Right ventricle myocardium superior (tissue), 1 donor: ENCODE data around the gene ZDHHC11. TPM values are rescaled to one million over a fixed set of nuclear protein-coding genes. Genes with fewer than 3 reads are reported as not detected.
"Not testable (repeated sequence)": the region's sequence is repeated elsewhere in the genome, so short reads cannot be mapped to it uniquely, and the experiment has no call there.

Experiments used
- ATAC-seq: fragments of 200-7000 bp; cut with Tn5 transposase; one replicate; pipeline ENCODE4 v1.9.1; 2020; ENCODE audit warnings: mild to moderate bottlenecking; ENCODE audit not compliant: poor library complexity
- DNase-seq: peaks from one replicate; pipeline ENCODE4 v3.0.0-alpha.2; 2020
- intact Hi-C: fragments of 100-400 bp; cut with DNase I; formaldehyde crosslinking; loops from one replicate; pipeline ENCODE4 v1.11.2; 2022
- total RNA-seq: library from RNA; stranded (reverse); fragmentation: NEBNext Ultra II Directional; extraction: Animal tissue kit (Norgen Biotek cat#: 25700); gene quantifications from one replicate; pipeline ENCODE4 v1.2.1, GENCODE V29; 2021
- donor health status: DM: no; HTN: yes; CAD: no; lungs with severe emphysema.

ZDHHC11 gene
- total RNA-seq, 1 donor from 2014 or later = 55.6 TPM

GRCh38 chr5:787857-788233, 62.9 kb downstream of the ZDHHC11 start:
- DNase-seq, intact Hi-C loops, ATAC-seq: not testable (repeated sequence)

DNA sequence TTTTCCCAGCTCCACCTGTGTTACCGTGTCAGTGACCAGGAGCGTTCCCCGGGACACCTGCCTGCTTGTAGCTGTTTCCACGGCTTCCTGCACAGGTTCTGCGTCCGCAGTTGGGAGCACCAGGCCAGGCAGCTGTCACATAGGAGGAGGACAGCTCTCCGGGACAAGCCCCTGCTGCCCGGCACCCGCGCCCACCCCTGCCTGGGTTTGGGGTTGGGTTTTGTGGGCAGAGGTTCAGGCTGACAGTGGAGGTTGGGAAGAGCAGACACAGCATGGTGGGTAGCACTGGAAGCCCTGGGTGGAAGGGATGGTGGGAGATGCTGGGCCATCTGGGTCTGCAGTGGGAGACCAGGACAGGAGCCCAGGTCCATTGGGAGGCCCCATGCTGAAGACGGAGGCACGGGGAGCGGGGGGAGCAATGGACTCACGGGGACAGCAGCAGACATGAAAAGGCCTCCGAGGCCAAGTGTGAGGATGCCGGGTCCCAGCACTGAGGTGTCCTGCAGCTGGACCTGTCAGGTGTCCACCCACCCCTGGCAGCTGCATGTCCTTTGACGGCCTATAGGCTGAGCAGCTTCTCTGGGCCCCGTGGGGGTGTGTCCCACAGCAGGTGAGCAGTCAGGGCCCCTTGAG, 63.4 kb downstream of the ZDHHC11 start:
- DNase-seq, intact Hi-C loops, ATAC-seq: not testable (repeated sequence)

- DNase-seq = peak; percentile 36
- peak; percentile 33 for ATAC-seq
- intact Hi-C loops = not testable (repeated sequence)
Observed at GRCh38 chr5:785181-785705, 65.5 kb downstream of the ZDHHC11 start.

GRCh38 chr5:784428-785177, 66.2 kb downstream of the ZDHHC11 start, which contains the start of gene ZDHHC11B:
TSS of gene ZDHHC11B (minus strand) at chr5:784729. CDS start at chr5:766919, 17,810 bp downstream.
- intact Hi-C loops = not testable (repeated sequence)
- DNase-seq (peak; percentile 94), ATAC-seq (peak; percentile 76)

DNA sequence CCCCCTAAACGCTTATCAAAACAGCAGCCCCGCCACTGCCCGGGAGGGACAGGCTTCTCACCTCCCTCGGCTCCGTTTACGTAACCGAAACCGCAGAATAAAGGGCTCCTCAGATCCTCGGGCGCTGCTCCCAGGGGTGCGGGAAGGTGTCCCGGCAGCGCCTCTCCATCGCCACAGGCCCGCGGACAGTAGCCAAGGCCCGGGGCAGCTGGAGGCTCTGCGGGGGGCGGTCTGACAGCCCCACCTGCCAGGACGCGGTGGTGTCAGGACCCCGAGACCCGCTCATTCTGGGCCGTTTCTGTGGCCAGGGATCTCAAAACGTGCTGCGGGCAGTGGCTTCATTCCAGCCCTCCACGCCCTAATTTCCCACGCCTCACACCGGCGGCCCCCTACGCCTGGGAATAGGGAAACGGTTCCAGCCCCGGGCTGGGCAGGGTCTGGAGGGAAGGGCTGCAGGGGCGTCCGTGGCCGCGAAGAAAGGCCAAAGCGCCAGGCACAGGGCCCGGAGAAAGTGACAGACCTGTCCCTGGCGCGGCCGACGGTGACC, 66.8 kb downstream of the ZDHHC11 start:
- peak; percentile 6 for ATAC-seq
- intact Hi-C loops = not testable (repeated sequence)
- peak; percentile 52 for DNase-seq

DNA sequence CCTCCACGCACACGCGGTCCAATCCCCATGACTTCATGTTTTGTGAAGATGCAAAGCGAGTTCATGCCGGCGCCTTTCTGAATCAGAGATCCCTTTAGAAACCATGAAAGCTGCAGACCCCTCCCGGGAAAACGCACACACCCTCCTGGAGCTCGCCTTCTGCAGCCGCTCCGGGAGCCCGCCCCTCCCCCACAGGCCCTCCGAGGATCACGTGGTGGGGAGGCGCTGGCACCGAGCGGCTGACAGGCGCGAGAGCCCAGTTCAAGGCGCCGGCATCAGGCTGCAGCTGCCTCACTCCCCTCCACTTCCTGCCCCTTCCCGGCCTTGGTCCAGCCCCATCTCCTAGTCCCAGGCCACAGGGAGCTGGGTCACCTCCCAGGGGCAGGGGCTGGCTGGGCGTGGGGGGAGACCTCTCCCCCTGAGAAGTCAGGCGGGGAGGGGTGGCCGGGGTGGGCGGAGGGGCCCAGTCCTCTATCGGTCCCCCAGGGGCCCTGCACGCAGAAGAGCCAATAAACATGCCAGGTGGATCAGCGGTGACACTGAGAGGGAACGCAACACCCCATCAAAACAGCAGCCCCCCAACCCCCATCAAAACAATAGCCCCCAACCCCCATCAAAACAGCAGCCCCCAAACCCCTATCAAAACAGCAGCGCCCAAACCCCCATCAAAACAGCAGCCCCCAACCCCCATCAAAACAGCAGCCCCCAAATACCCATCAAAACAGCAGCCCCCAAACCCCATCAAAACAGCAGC, 67.6 kb downstream of the ZDHHC11 start:
- ATAC-seq (peak; percentile 76), DNase-seq (peak; percentile 77)
- intact Hi-C loops = not testable (repeated sequence)

DNA sequence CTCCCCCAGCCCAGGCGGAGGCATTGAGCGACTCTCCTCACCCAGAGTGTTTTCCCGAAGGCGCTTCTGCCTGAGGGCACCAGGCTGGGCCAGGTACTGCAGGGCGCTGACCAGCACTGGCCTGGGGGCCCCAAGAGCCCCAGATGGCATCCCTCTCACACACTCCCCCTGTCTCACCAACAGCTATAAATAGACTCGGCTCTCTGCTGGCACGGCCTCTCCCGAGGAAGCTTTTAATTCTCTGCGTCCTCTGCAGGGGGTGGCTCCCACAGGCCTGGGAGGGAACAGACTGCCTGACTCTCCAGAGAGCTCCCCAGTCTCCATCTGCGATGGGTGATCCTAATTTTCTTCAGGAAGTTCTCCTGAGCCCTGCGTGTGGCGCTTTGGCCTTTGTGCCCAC, 68.4 kb downstream of the ZDHHC11 start:
- intact Hi-C loops, DNase-seq: not testable (repeated sequence)
- ATAC-seq = peak; percentile 65

DNA sequence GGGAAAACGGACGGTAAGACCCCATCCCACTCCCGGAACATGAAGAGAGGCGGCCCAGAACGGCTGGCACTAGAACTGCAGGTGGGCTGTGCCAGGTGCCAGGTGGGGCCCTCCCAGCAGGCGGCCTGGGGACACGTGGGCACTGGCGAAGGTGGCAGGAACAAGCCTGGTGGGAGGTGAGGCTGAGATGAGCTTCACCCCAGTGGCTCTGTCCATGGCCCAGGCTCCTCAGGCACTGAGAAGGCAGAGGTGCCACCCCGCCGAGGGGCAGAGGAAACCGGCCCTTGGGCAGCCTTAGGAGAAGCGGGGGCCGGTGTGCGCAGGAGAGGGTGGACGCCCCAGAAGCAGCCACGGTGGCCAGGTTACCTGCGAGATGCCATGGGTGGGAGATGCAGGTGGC, 70.2 kb downstream of the ZDHHC11 start:
- intact Hi-C loops, ATAC-seq: not testable (repeated sequence)
- DNase-seq = peak; percentile 40

DNA sequence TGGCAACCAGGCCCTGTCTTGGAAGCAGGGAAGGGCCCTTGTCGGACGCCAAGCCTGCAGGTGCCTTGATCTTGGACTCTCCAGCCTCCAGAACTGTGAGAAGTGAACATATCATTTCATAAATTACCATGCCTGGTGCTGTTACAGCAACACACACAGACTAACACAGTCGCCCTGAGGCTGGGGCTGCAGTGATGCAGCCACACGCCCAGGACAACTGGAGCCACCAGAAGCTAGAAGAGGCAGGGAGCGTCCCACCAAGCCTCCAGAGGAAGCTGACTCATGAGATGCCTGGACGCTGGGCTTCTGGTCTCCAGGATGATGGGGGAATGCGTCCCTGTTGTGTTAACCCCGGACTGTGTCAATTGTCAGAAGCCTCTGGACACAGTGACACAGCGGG, 71.8 kb downstream of the ZDHHC11 start:
- intact Hi-C loops, DNase-seq, ATAC-seq: not testable (repeated sequence)

GRCh38 chr5:778421-778820, 72.4 kb downstream of the ZDHHC11 start:
- ATAC-seq, DNase-seq, intact Hi-C loops: not testable (repeated sequence)

- intact Hi-C loops = no loop called here
- DNase-seq (no peak), ATAC-seq (no peak)
Observed at GRCh38 chr5:777756-778161, 73.0 kb downstream of the ZDHHC11 start.

DNA sequence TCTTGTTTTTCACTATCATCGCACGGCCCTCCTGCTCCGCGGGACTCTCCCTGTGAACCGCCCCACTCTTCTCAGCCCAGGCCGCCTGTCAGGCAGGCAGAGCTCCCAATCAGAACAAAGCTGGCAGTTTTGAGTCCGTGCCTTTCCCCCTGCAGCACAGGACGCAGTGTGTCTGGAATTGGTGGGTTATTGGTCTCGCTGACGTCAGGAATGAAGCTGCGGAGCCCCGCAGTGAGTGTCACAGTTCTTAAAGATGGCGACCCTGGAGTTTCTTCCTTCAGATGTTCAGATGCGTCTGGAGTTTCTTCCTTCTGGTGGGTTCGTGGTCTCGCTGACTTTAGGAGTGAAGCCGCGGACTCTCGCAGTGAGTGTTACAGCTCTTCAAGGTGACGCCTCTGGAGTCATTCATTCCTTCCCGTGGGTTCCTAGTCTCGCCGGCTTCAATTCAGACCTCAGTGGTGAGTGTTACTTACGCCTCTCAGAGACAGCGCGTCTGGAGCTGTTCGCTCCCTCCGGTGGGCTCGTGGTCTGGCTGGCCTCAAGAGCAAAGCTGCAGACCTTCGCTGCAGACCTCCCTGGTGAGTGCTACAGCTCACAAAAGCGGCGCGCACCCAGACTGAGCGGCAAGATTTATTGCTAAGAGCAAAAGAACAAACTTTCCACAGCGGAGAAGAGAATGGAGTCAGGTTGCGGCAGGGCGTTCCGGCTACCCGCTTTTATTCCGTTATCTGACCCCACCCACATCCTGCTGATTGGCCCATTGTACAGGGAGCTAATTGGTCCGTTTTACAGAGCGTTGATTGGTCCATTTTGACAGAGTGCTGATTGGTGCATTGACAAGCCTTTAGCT, 73.7 kb downstream of the ZDHHC11 start:
- no peak for ATAC-seq
- peak; percentile 52 for DNase-seq
- intact Hi-C loops = no loop called here

GRCh38 chr5:775961-776861, 74.6 kb downstream of the ZDHHC11 start:
- ATAC-seq (no peak), DNase-seq (peak; percentile 33)
- intact Hi-C loops = no loop called here

DNA sequence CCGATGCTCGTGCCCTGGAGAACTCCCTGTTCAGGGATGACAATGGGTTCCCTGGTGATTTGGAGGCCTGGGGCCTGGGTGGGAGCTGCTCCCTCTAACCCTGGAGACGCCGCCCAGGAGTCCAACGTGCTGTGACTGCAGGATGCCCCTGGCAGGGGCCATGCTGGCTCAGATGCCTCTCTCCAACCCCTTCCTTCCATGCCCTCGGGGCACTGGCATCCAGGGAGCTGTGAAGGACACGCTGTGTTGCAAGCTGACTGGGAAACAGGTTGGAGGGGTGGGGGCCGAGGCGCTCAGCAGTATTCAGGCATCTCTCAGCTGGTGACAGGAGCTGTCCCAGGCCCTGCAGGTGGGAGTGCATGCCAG, 75.2 kb downstream of the ZDHHC11 start:
- peak; percentile 39 for DNase-seq
- intact Hi-C loops = not testable (repeated sequence)
- ATAC-seq = peak; percentile 36

GRCh38 chr5:774854-775505, 75.8 kb downstream of the ZDHHC11 start:
- intact Hi-C loops = not testable (repeated sequence)
- ATAC-seq (peak; percentile 4), DNase-seq (peak; percentile 37)

- ATAC-seq, intact Hi-C loops: not testable (repeated sequence)
- DNase-seq = peak; percentile 40
Observed at GRCh38 chr5:774304-774703, 76.5 kb downstream of the ZDHHC11 start.
